GM23338 (cell line): ENCODE measurements around the gene STEEP1. TPM values are rescaled to one million over a fixed set of nuclear protein-coding genes. Genes with fewer than 3 reads are reported as not detected.

Source experiments
- ATAC-seq: fragments of 200-7000 bp; cut with Tn5 transposase; 3 replicates; pipeline ENCODE4 v1.9.1; 2020
- DNase-seq: peaks from one replicate; pipeline ENCODE4 v3.0.0-alpha.2; 2015; ENCODE audit warnings: low spot score
- H2AFZ ChIP-seq: fragments of 200-600 bp; sonication (generic); 2 replicates; pipeline ENCODE4 v1.8.0; 2016; ENCODE audit warnings: antibody characterized with exemption, mild to moderate bottlenecking, moderate library complexity
- H3F3A ChIP-seq: fragments of 200-600 bp; sonication (generic); replicated peaks from 2 replicates; pipeline ENCODE4 v1.8.0; 2017; ENCODE audit warnings: antibody characterized with exemption, mixed run types, low read depth
- H3K27ac ChIP-seq: fragments of 200-600 bp; sonication (generic); 2 replicates; pipeline ENCODE4 v1.6.1; 2016; ENCODE audit warnings: low read depth
- H3K27me3 ChIP-seq: fragments of 200-600 bp; sonication (generic); 2 replicates; pipeline ENCODE4 v1.8.0; 2016; ENCODE audit warnings: mild to moderate bottlenecking, mixed run types, moderate library complexity; ENCODE audit not compliant: insufficient read depth
- H3K36me3 ChIP-seq: fragments of 200-600 bp; sonication (generic); 2 replicates; pipeline ENCODE4 v1.8.0; 2016; ENCODE audit warnings: mild to moderate bottlenecking; ENCODE audit not compliant: insufficient read depth
- H3K4me1 ChIP-seq: fragments of 200-600 bp; sonication (generic); 2 replicates; pipeline ENCODE4 v1.8.0; 2016; ENCODE audit warnings: mild to moderate bottlenecking, moderate library complexity; ENCODE audit not compliant: insufficient read depth
- H3K4me2 ChIP-seq: fragments of 200-600 bp; sonication (generic); 2 replicates; pipeline ENCODE4 v1.7.1; 2017; ENCODE audit warnings: mixed run types
- H3K4me3 ChIP-seq: fragments of 200-600 bp; sonication (generic); 2 replicates; pipeline ENCODE4 v1.6.1; 2016; ENCODE audit warnings: mixed run types
- H3K79me2 ChIP-seq: fragments of 200-600 bp; sonication (generic); replicated peaks from 2 replicates; pipeline ENCODE4 v1.8.0; 2017; ENCODE audit warnings: mild to moderate bottlenecking; ENCODE audit not compliant: insufficient read depth
- H3K9me2 ChIP-seq: fragments of 200-600 bp; sonication (generic); 2 replicates; pipeline ENCODE4 v1.8.0; 2017; ENCODE audit not compliant: insufficient read depth
- H4K20me1 ChIP-seq: fragments of 200-600 bp; sonication (generic); replicated peaks from 2 replicates; pipeline ENCODE4 v1.8.0; 2017; ENCODE audit warnings: mild to moderate bottlenecking; ENCODE audit not compliant: insufficient read depth
- H3K27ac Mint-ChIP-seq: 2 replicates; pipeline ENCODE4 v1.8.0; 2020; ENCODE audit warnings: inconsistent platforms, mild to moderate bottlenecking, moderate library complexity, mixed read lengths
- H3K27me3 Mint-ChIP-seq: 3 replicates; pipeline ENCODE4 v1.8.0; 2022; ENCODE audit warnings: low read depth, mild to moderate bottlenecking, moderate library complexity, mixed read lengths, inconsistent platforms; ENCODE audit not compliant: insufficient read depth, poor library complexity
- H3K36me3 Mint-ChIP-seq: 3 replicates; pipeline ENCODE4 v1.8.0; 2021; ENCODE audit warnings: low read depth, mild to moderate bottlenecking, inconsistent platforms, moderate library complexity, mixed read lengths
- H3K4me1 Mint-ChIP-seq: 3 replicates; pipeline ENCODE4 v1.8.0; 2020; ENCODE audit warnings: mild to moderate bottlenecking, inconsistent platforms, mixed read lengths
- H3K4me3 Mint-ChIP-seq: 3 replicates; pipeline ENCODE4 v1.8.0; 2021; ENCODE audit warnings: moderate library complexity, mild to moderate bottlenecking, inconsistent platforms, mixed read lengths
- H3K9me3 Mint-ChIP-seq: 3 replicates; pipeline ENCODE4 v1.8.0; 2020; ENCODE audit warnings: moderate library complexity, mild to moderate bottlenecking, inconsistent platforms, mixed read lengths
- CREB1 ChIP-seq: fragments of 250-450 bp; sonication (Bioruptor Pico); IDR thresholded peaks from 2 replicates; pipeline ENCODE4 v1.5.0; 2020; ENCODE audit warnings: low read depth, mild to moderate bottlenecking, moderate library complexity
- CTCF ChIP-seq, 2 experiments: fragments of 200-600 bp in 1 of 2; sonication (generic) in 1 of 2; conservative IDR thresholded peaks; 2 replicates each; pipeline versions ENCODE4 v1.5.1 to v1.6.1; 2016 to 2017; ENCODE audit warnings: antibody characterized with exemption in 2 of 2, low read depth in 2 of 2, mild to moderate bottlenecking in 2 of 2, moderate library complexity in 1 of 2
- ETS1 ChIP-seq: IDR thresholded peaks from 2 replicates; pipeline ENCODE4 v1.6.1; 2016; ENCODE audit warnings: antibody characterized with exemption
- POLR2AphosphoS5 ChIP-seq: IDR thresholded peaks from 2 replicates; pipeline ENCODE4 v1.6.1; 2016; ENCODE audit warnings: antibody characterized with exemption, low read depth
- ZNF114 ChIP-seq: fragments of 250-450 bp; sonication (Bioruptor Pico); IDR thresholded peaks from 2 replicates; pipeline ENCODE4 v1.5.0; 2020; ENCODE audit warnings: mild to moderate bottlenecking, moderate library complexity
- ZNF331 ChIP-seq: fragments of 250-450 bp; sonication (Bioruptor Pico); IDR thresholded peaks from 2 replicates; pipeline ENCODE4 v1.5.0; 2020; ENCODE audit warnings: low read depth, mild to moderate bottlenecking, moderate library complexity
- polyA plus RNA-seq: library from polyadenylated mRNA; unstranded; fragments of >200 nt; fragmentation: Nextera tagmentation; extraction: Ambion mirVana; gene quantifications from 2 replicates; pipeline ENCODE4 v1.2.1, GENCODE V29; 2016
- total RNA-seq: library from RNA; depleted of rRNA; stranded (reverse); fragments of >200 nt; shearing (Covaris generic); gene quantifications from 2 replicates; pipeline ENCODE4 v1.2.3, GENCODE V29; 2014

Gene STEEP1
- total and polyA plus RNA-seq, 2 experiments from 2014 or later: 16.6 to 42.3 TPM

GRCh38 chrX:119606280-119607017 lies 41.2 kb upstream of the STEEP1 start, which contains the start of gene NKRF:
NKRF (minus strand) TSS chrX:119606424.
- Mint-ChIP-seq H3K27me3 (peaks cover 14% of the 10 kb centered on the region), H3K4me1 (peaks cover 13% of the 10 kb centered on the region), H3K9me3 (no peaks in the 10 kb centered on the region; the same call in 2 of the 3 replicates), H3K36me3 (peaks cover 2% of the 10 kb centered on the region; the same call in 1 of the 3 replicates), H3K27ac (peak within 1 kb of the TSS; percentile 86), H3K4me3 (peak within 1 kb of the TSS; percentile 88)
- Histone ChIP-seq H3F3A (no peaks in the 10 kb centered on the region), H2AFZ (peak within 1 kb of the TSS; percentile 78; the same call in 1 of the 2 replicates), H4K20me1 (no peaks in the 10 kb centered on the region; the same call in 1 of the 2 replicates), H3K36me3 (no peaks in the 10 kb centered on the region), H3K4me1 (no peaks in the 10 kb centered on the region), H3K9me2 (no peaks in the 10 kb centered on the region), H3K79me2 (peaks cover 19% of the 10 kb centered on the region), H3K4me2 (peak within 1 kb of the TSS; percentile 81), H3K4me3 (peak within 1 kb of the TSS; percentile 61), H3K27me3 (peaks cover 46% of the 10 kb centered on the region), H3K27ac (no peak within 1 kb of the TSS)
- DNase-seq (peak; percentile 90), ATAC-seq (peak; percentile 81)
- no peak for TF ChIP-seq ETS1
- TF ChIP-seq POLR2AphosphoS5: peak; percentile 79
- TF ChIP-seq CTCF (conservative IDR thresholded peaks at IDR 0.05; ENCODE audit: low read depth in 2 of 2): no peak
- no peak for TF ChIP-seq ZNF114 (CRISPR knock-in tag)
- no peak for TF ChIP-seq ZNF331 (CRISPR knock-in tag)
- TF ChIP-seq CREB1 (CRISPR knock-in tag): peak; percentile 80

GRCh38 chrX:119605464-119606279 lies 40.5 kb upstream of the STEEP1 start:
- Mint-ChIP-seq H3K9me3 (no peaks in the 10 kb centered on the region; the same call in 2 of the 3 replicates), H3K36me3 (peaks cover 2% of the 10 kb centered on the region; the same call in 1 of the 3 replicates), H3K27ac (peak overlapping the region; percentile 86; the same call in 1 of the 2 replicates), H3K27me3 (peaks cover 14% of the 10 kb centered on the region), H3K4me1 (peaks cover 13% of the 10 kb centered on the region), H3K4me3 (peak overlapping the region; percentile 88)
- Histone ChIP-seq H4K20me1 (no peaks in the 10 kb centered on the region; the same call in 1 of the 2 replicates), H2AFZ (no peak overlapping the region), H3F3A (no peaks in the 10 kb centered on the region), H3K4me3 (peak overlapping the region; percentile 61), H3K27ac (no peak overlapping the region), H3K27me3 (peaks cover 46% of the 10 kb centered on the region), H3K79me2 (peaks cover 23% of the 10 kb centered on the region), H3K36me3 (no peaks in the 10 kb centered on the region), H3K4me2 (peak overlapping the region; percentile 81), H3K4me1 (no peaks in the 10 kb centered on the region), H3K9me2 (no peaks in the 10 kb centered on the region)
- peak; percentile 84 for ATAC-seq
- DNase-seq: peak; percentile 64
- TF ChIP-seq POLR2AphosphoS5 (peak; percentile 62), ZNF331 (CRISPR knock-in tag) (no peak)
